ENCODE measurements around the gene ZFYVE28. TPM values are rescaled to one million over a fixed set of nuclear protein-coding genes. Genes with fewer than 3 reads are reported as not detected.

ZFYVE28 gene
- total RNA-seq, 1 donor from 2014 or later, result 5.1 TPM

DNA sequence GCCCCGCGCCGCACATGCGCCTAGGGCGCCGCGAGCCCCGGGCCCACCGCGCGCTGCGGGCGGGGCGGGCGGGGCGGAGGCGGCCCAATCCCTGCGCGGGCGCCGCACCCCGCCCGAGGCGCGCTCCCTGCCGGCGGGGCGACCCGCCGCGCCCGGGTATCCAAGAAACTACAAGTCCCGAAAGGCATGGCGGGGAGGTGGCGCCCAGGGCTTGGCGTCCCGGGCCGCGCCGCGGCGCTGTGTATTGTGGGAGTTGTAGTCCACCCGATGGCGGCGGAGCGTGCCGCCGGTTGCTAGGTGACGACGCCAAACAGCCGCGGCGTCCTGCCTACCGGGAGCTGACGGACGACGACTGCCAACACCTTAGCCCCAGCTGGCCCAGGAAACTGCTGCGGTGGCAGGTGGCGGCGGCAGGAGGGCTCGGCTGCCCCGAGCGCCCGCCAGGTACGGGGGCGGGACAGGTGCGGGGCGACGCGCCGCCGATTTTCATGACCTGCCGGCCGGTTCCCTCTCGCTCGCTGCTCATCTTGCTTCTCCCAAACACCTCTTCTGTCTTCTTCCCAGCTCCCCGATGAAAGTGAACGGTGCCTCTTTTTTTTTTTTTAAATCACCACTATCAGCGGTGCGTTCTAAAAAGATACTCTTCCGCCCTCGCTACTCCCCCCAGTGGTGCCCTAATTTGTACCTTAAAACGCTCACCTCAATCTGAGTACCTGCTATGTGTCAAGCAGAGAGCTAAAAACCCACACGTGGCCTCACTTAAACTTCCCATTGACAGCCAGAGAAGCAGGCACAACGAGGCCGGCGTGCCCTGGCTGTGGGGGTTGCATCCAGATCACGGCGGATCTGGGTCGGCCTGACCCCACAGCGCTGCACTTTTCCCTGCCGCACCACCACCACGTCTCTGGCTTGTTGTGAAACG is 466 bp upstream of the ZFYVE28 start, which contains the start of gene CFAP99:
CFAP99 (plus strand) TSS at position 306 of the 922 bp plus-strand sequence.
- Mint-ChIP-seq H3K36me3 (ENCODE audit: low read depth) (peaks cover 4% of the 10 kb centered on the region), H3K4me3 (peak within 1 kb of the TSS; percentile 85), H3K27ac (peak within 1 kb of the TSS; percentile 82), H3K27me3 (ENCODE audit: insufficient read depth) (peaks cover 55% of the 10 kb centered on the region), H3K9me3 (no peaks in the 10 kb centered on the region), H3K4me1 (ENCODE audit: low read depth) (peaks cover 39% of the 10 kb centered on the region)
- intact Hi-C loops (cut with micrococcal nuclease), result loop anchor here (1.0 to 10.0 kb wide), 15 partner anchors 22 to 1538 kb away; partner anchors contain the start of genes FAM193A, HAUS3, HTT and HTT-AS
- DNase-seq (ENCODE audit: low spot score), result peak; percentile 94

DNA sequence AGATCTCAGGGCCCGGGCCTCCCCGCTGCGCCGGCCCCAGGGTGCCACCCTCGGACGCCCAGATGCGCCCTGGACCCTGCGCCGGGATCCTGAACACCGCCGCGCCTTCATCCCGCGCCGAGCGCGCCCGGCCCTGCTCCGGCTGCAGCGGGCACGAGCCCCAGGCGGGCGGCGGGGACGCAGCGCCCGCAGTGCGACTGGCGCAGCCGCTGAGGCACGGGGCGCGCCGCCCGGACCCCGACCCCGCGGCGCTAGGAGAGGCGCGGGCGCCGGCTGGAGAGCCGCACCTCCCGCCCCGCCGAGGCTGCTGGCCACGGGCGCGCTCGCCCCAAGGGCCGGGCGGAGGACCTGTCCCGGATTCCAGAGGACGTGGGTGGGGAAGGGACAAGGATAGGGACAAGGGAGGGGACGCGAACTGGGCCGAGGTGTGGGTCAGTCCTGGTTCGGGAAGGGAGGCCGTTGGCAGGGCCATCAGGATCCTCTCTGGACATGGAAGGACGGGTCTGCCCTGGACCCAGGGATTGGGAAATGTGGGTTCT is 1.1 kb downstream of the ZFYVE28 start:
- Mint-ChIP-seq H3K4me1 (ENCODE audit: low read depth) (peaks cover 55% of the 10 kb centered on the region), H3K4me3 (peak overlapping the region; percentile 85), H3K27ac (no peak overlapping the region)

DNA sequence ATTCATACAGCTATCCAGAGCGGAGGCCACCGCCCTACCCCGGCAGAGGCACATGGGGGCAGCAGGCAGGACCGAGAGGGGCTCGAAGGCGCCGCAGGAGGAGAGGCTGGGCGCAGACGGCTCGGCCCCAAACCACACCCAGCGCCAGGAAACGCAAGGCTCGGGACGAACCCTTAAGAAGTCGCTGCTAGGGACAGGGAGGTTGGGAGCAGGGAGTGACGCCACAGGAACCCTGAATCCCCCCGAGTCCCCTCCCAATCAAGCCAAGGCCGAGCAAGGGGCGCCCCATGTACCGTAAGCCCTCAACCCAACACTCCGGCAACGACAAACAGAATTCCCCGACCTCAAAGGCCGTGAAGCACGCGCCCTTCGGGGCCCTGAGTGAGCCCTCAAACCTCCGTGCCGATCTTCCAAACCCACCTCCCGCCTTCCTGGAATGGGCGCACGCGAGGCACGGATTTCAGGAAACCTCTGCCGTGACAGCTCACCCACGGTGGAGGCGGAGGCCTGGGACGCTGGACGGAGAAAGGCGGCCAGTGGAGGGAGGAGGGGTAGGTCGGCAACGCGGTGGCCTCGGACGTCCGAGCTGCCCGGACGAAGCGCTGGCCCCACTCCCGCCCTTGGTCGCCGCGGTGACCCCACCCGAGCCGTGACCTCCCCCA is 1.8 kb downstream of the ZFYVE28 start:
- H3K9me3 Mint-ChIP-seq, result no peaks in the 10 kb centered on the region
- intact Hi-C loops (cut with micrococcal nuclease), result loop anchor here (5.0 to 10.0 kb wide), 5 partner anchors 518 to 1541 kb away; partner anchors contain the start of genes HTT, HTT-AS, NSD2 and UVSSA
- H3K27ac Mint-ChIP-seq, result no peak overlapping the region

More for the DNA sequence above, 1.1 kb downstream of the ZFYVE28 start:
- Mint-ChIP-seq H3K9me3 (no peaks in the 10 kb centered on the region), H3K27me3 (ENCODE audit: insufficient read depth) (peaks cover 47% of the 10 kb centered on the region), H3K36me3 (ENCODE audit: low read depth) (peaks cover 4% of the 10 kb centered on the region)
- intact Hi-C loops (cut with micrococcal nuclease), result loop anchor here (5.0 to 10.0 kb wide), 5 partner anchors 518 to 1540 kb away; partner anchors contain the start of genes HTT, HTT-AS, NSD2 and UVSSA
- no peak for DNase-seq (ENCODE audit: low spot score)

DNA sequence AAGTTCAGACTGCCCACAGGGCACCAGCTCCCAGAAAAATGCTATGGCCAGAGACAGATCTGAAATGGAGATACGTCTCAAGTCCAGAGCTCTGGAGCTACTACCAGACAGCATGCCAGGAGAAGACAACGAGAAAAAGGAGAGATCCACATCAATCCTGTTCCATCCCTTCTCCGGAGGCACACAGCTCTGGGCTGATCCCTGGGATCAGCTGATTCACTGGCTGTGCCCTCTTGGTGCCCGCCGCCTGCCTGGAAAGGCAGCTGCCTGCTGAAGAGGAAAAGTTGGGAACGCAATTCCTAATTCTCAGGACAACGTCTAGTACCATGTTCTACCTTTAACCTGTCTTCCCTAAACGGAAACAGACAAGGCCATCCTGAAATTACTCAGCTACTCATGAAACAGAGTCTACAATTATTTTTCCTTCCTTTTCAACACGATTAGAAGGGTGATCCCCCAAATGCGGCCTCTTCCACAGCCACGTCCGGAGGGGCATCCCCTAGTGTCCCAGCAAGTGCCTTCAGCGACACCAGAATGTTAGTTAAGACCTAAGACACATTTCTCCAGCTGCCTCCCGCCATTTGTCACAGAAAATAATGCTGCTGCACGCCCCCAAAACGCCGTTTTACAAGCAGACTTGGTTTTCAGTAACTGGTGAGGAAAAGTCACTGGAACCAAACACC is 2.4 kb downstream of the ZFYVE28 start:
- peak overlapping the region; percentile 68 for H3K4me3 Mint-ChIP-seq
- H3K36me3 Mint-ChIP-seq (ENCODE audit: low read depth), result peaks cover 4% of the 10 kb centered on the region
- intact Hi-C loops (cut with micrococcal nuclease), result loop anchor here (5.0 to 10.0 kb wide), 5 partner anchors 519 to 1541 kb away; partner anchors contain the start of genes HTT, HTT-AS, NSD2 and UVSSA
- no peaks in the 10 kb centered on the region for H3K9me3 Mint-ChIP-seq
- peaks cover 37% of the 10 kb centered on the region for H3K27me3 Mint-ChIP-seq (ENCODE audit: insufficient read depth)
- DNase-seq (ENCODE audit: low spot score), result no peak
- peaks cover 67% of the 10 kb centered on the region for H3K4me1 Mint-ChIP-seq (ENCODE audit: low read depth)
- no peak overlapping the region for H3K27ac Mint-ChIP-seq

More for the DNA sequence above, 1.8 kb downstream of the ZFYVE28 start:
- H3K4me1 Mint-ChIP-seq (ENCODE audit: low read depth), result peaks cover 61% of the 10 kb centered on the region
- DNase-seq (ENCODE audit: low spot score), result no peak
- peaks cover 4% of the 10 kb centered on the region for H3K36me3 Mint-ChIP-seq (ENCODE audit: low read depth)
- peak overlapping the region; percentile 68 for H3K4me3 Mint-ChIP-seq
- peaks cover 43% of the 10 kb centered on the region for H3K27me3 Mint-ChIP-seq (ENCODE audit: insufficient read depth)

DNA sequence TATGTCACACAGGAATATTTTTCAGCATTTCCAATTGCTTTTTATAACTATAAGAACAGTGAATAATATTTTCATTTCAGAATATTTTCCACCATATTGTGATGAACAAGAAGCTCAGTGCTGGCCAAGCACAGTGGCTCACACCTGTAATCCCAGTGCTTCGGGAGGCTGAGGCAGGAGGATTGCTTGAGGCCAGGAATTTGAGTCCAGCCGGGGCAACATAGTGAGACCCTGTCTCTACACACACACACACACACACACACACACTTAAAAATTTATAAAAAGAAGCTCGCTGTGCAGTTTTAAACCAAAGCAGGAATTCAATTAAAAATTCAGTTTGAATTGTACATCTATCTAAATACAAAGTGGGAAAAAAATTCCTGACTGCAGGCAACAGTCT is 3.2 kb downstream of the ZFYVE28 start:
- DNase-seq (ENCODE audit: low spot score), result no peak
- Mint-ChIP-seq H3K27ac (no peak overlapping the region), H3K4me3 (peak overlapping the region; percentile 34), H3K9me3 (no peaks in the 10 kb centered on the region), H3K4me1 (ENCODE audit: low read depth) (peaks cover 70% of the 10 kb centered on the region), H3K27me3 (ENCODE audit: insufficient read depth) (peaks cover 29% of the 10 kb centered on the region), H3K36me3 (ENCODE audit: low read depth) (peaks cover 4% of the 10 kb centered on the region)
- intact Hi-C loops (cut with micrococcal nuclease), result loop anchor here (5.0 to 10.0 kb wide), 5 partner anchors 520 to 1542 kb away; partner anchors contain the start of genes HTT, HTT-AS, NSD2 and UVSSA

DNA sequence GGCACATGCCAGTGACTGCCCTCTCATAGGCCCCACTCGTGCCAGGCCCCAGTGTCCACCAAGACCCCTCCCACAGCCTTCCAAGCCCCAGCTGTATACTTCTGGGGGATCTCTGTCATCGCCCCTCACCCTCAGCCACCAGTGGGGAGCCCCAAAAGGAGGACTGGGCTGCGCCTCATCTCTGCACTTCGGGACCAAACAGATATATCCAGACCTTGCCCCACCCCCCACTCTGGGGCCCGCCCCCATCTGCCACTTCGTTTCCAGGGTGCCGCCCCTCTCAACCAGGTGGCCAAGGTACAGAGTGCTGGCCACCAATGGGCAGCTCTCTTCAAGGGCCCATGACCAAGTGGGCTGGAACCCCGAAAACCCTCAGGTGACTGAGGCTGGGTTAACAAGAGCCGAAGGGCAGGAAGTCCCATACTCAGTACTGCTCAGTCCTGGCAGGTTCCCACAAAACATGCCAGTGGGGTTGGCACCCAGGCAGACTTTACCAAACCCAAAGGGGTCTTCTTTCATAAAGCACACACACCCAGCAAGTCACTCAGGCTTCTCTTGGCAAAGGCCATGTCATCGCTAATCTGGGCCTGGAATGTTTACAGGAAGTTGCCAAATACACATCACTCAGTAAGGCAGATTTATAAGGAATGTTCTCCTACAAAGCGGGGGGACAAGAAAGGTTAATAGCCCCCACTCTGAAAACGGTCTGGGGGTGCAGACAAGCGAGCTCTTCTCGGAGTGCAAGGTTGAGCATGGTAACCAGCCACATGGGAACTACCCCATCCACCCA is 4.4 kb downstream of the ZFYVE28 start:
- H3K27me3 Mint-ChIP-seq (ENCODE audit: insufficient read depth), result peaks cover 17% of the 10 kb centered on the region
- DNase-seq (ENCODE audit: low spot score), result no peak
- H3K4me3 Mint-ChIP-seq, result peak overlapping the region; percentile 64
- H3K36me3 Mint-ChIP-seq (ENCODE audit: low read depth), result peaks cover 5% of the 10 kb centered on the region
- intact Hi-C loops (cut with micrococcal nuclease), result loop anchor here (1.0 to 10.0 kb wide), 8 partner anchors 55 to 1069 kb away; partner anchors contain the start of genes FAM193A, HTT, HTT-AS and MXD4
- peak overlapping the region; percentile 93 for H3K27ac Mint-ChIP-seq
- H3K4me1 Mint-ChIP-seq (ENCODE audit: low read depth), result peaks cover 61% of the 10 kb centered on the region
- no peaks in the 10 kb centered on the region for H3K9me3 Mint-ChIP-seq

DNA sequence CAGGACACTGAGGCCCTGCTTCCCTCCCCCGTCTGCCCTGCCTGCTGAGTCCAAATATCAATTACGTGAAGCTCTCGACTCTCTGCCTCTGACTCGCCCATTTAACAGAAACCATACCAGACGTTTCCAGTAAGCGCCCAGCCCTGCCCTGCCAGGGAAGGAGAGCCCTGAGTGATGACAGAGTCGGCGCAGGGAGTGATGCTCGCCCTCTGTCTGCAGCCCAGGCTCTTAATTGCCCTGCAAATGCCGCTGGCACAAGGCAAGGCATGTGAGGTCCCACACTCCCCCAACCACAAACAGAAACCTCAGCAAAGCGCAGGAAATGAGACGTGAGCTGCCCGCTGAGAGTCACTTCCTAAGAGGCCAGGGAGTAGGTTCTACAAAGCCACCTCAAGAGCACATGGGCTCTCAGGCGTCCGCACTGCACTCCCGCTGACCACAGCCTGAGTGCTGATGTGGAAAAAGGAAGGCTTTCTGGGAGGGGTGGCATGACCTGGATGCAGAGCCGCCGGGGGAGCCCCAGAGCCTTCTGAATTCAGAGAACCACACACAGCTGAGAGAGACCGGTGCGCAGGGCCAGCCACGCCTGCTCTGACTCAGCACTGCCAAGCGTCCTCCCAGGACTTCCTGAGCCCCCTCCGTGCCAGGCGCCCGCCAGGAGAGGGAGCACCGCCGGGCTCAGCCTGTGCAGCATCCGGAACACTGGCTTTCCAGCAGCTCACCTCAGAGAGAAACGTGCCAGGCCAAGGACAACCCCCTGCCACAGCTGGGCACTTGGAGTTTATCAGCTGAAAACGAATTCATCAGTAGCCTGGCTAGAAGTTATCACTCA is 5.3 kb downstream of the ZFYVE28 start:
- peaks cover 16% of the 10 kb centered on the region for H3K27me3 Mint-ChIP-seq (ENCODE audit: insufficient read depth)
- peak overlapping the region; percentile 64 for H3K4me3 Mint-ChIP-seq

DNA sequence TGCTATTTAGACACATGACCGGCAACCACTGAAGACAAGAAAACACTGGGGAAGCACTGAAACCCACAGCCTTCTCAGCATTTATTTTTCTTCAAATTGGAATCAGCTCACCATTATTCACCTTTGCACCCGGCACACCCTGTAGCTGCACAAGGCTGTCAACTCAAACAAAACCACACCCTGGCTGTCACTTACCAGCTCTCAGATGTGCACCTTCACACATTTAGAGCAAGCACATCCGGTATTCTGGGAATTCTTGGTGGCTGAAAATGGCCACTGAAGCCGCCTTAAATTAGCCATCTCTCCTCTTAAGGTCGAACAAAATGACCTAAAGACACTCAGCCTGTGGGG is 5.9 kb downstream of the ZFYVE28 start:
- peaks cover 5% of the 10 kb centered on the region for H3K36me3 Mint-ChIP-seq (ENCODE audit: low read depth)
- peak overlapping the region; percentile 64 for H3K4me3 Mint-ChIP-seq
- DNase-seq (ENCODE audit: low spot score), result peak; percentile 71
- H3K27me3 Mint-ChIP-seq (ENCODE audit: insufficient read depth), result peaks cover 12% of the 10 kb centered on the region
- H3K27ac Mint-ChIP-seq, result peak overlapping the region; percentile 93
- H3K9me3 Mint-ChIP-seq, result no peaks in the 10 kb centered on the region
- peaks cover 74% of the 10 kb centered on the region for H3K4me1 Mint-ChIP-seq (ENCODE audit: low read depth)
- intact Hi-C loops (cut with micrococcal nuclease), result loop anchor here (2.0 to 10.0 kb wide), 4 partner anchors 130 to 1068 kb away; partner anchors contain the start of genes HTT, HTT-AS and UVSSA

More for the DNA sequence above, 5.3 kb downstream of the ZFYVE28 start:
- DNase-seq (ENCODE audit: low spot score), result peak; percentile 88
- intact Hi-C loops (cut with micrococcal nuclease), result loop anchor here (1.0 to 10.0 kb wide), 8 partner anchors 56 to 1068 kb away; partner anchors contain the start of genes FAM193A, HTT, HTT-AS and MXD4
- Mint-ChIP-seq H3K36me3 (ENCODE audit: low read depth) (peaks cover 5% of the 10 kb centered on the region), H3K27ac (peak overlapping the region; percentile 93), H3K4me1 (ENCODE audit: low read depth) (peaks cover 69% of the 10 kb centered on the region), H3K9me3 (no peaks in the 10 kb centered on the region)

DNA sequence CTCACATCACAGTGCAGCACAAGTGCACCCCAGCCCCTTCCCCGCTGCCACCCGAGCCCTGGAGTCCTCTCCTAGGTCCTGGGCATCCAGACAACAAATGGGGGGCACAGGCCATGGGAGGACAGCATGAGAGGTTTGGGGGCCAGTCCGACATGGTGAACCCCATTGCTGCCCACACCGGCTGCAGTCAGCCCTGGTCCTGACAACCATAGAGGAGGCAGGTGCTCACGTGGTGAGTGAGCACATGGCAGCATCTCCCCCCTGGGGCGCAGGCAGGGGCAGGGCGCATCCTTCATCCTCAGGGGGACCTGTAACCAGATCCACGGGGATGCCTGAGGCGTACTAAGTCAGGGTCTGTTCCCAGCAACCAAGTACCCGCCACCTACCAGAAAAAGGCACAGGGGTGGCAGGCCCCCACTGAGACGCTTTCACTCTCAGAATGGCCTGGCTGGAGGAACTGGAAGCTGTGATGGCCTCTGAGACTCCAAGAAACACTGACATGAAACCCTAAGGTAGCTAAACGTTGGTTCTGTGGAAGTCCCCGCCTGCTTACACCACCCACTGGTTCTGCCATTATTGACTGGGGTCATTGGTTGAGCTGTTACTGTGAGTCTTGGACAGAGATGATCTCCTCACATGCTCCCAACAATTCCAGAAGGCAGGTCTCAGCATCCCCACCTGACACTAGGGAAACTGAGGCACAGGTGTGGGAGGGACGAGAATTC is 6.5 kb downstream of the ZFYVE28 start:
- Mint-ChIP-seq H3K36me3 (ENCODE audit: low read depth) (peaks cover 5% of the 10 kb centered on the region), H3K9me3 (no peaks in the 10 kb centered on the region), H3K27me3 (ENCODE audit: insufficient read depth) (peaks cover 11% of the 10 kb centered on the region), H3K4me3 (peak overlapping the region; percentile 64), H3K4me1 (ENCODE audit: low read depth) (peaks cover 78% of the 10 kb centered on the region), H3K27ac (peak overlapping the region; percentile 93)
- no peak for DNase-seq (ENCODE audit: low spot score)
- intact Hi-C loops (cut with micrococcal nuclease), result loop anchor here (2.0 to 10.0 kb wide), 4 partner anchors 129 to 1067 kb away; partner anchors contain the start of genes HTT, HTT-AS and UVSSA

DNA sequence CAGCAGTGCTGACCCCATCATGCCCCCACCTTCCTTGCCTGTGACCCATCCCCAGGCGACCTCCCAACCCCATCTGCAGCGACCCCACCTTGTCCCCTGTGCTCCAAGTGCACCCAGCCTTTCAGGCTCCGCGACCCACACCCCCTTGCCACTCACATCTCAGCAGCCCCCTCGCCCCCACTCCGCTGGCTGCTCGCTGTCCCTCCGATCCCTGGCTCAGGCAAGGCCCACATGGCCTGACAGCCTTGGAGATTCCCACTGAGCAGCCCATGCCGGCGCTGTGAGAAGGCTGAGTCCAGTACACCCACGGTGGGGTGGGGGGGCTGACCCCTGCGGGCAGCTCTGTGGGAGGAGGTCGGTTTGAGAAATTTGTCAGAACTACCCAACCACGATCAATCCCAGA is 9.1 kb downstream of the ZFYVE28 start:
- H3K4me3 Mint-ChIP-seq, result no peak overlapping the region
- H3K27me3 Mint-ChIP-seq (ENCODE audit: insufficient read depth), result no peaks in the 10 kb centered on the region
- no peaks in the 10 kb centered on the region for H3K9me3 Mint-ChIP-seq
- intact Hi-C loops (cut with micrococcal nuclease), result no loop called here
- peaks cover 6% of the 10 kb centered on the region for H3K36me3 Mint-ChIP-seq (ENCODE audit: low read depth)
- DNase-seq (ENCODE audit: low spot score), result no peak
- H3K27ac Mint-ChIP-seq, result no peak overlapping the region
- peaks cover 63% of the 10 kb centered on the region for H3K4me1 Mint-ChIP-seq (ENCODE audit: low read depth)

All from activated T-helper 1 cell treated with anti-CD3 and anti-CD28 coated beads, Interleukin-12 subunit alpha, Interleukin-12 subunit beta, Interleukin-2, Interleukin-4 antibody, amounts not matched to agents 30 ng/mL and 10 ng/mL and 1 ng/mL, durations not matched to agents 14 hours and 24 hours and 36 hours (primary cell).